AG09309 (cell line): ENCODE data around the gene GINS1.

ENCODE experiments used
- DNase-seq: peaks from one replicate; pipeline ENCODE4 v3.0.0-alpha.2; 2010; ENCODE audit warnings: low read depth
- H3K4me3 ChIP-seq: 2 replicates; pipeline ENCODE4 v1.5.1; 2011; ENCODE audit warnings: mild to moderate bottlenecking, low read depth, low read length, moderate library complexity; ENCODE audit not compliant: control insufficient read depth
- TF ChIP-seq, protein P1 (sequence below): IDR thresholded peaks from 2 replicates; pipeline ENCODE4 v1.5.1; 2011; ENCODE audit warnings: mild to moderate bottlenecking, low read depth, low read length, inconsistent platforms; ENCODE audit not compliant: insufficient read depth, control insufficient read depth; ENCODE audit errors: missing control alignments

GINS1 gene

DNA sequence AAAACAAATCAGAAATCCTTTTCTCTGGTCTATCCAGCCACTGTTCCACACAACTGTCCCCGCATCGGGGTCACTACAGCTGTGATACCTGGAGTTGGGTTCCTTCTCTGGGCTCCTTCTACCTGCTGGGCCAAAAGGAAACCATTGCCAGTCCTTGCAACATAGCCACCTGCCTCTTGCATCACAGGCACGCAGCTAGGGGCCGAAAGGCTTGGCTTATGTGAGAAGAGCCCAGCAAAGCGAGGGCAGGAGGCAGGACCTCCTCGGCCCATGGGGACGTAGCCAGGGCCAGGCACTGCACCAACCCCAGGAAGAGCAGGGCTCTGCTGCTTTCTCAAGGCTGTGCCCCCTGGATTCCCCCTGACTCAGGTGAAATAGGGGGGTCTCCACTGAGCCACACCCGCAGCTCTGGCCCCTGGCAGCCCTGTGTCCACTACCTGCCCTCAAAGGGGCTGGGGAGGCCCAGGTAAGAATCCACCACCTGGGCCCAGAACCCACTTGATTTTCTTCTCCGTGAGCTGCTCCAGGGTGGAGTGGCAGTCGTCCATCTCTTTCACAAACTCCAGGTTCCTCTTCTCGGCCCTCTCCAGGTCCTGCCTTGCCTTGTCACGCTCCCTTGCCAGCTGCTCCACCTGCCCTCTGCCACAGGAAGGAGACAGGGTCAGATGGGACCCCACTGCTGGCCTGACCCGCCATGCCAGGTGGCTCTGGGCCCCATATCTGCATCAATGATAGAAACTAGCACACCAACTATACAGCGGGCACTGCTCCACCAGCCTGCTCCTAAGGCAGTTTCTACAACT, 88.9 kb downstream of the GINS1 start:
- DNase-seq, result no peak
- TF ChIP-seq, protein P1, sequence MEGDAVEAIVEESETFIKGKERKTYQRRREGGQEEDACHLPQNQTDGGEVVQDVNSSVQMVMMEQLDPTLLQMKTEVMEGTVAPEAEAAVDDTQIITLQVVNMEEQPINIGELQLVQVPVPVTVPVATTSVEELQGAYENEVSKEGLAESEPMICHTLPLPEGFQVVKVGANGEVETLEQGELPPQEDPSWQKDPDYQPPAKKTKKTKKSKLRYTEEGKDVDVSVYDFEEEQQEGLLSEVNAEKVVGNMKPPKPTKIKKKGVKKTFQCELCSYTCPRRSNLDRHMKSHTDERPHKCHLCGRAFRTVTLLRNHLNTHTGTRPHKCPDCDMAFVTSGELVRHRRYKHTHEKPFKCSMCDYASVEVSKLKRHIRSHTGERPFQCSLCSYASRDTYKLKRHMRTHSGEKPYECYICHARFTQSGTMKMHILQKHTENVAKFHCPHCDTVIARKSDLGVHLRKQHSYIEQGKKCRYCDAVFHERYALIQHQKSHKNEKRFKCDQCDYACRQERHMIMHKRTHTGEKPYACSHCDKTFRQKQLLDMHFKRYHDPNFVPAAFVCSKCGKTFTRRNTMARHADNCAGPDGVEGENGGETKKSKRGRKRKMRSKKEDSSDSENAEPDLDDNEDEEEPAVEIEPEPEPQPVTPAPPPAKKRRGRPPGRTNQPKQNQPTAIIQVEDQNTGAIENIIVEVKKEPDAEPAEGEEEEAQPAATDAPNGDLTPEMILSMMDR, result no peak
- no peak overlapping the region for H3K4me3 ChIP-seq

DNA sequence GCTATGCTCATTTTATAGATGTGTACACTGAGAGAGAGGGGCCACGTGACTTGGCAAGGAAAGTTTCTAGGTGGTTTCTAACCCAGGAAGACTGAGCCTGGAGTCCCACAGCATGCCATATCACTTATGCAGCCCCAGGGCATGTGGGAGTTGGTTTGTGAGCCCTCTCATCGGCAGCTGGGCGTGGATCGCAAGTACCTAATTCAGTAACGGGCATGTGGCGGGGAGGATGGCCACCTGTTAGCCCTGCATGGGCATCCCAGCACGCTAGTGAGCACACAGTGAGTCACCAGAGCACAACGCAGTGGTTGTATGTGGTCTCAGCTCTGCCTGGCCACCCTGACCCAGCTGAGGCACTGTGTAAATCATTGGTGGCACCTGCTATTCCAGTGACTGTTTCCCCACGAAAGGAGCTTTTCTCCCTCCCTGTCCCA, 89.5 kb downstream of the GINS1 start:
- no peak for DNase-seq
- TF ChIP-seq, protein P1, result no peak
- H3K4me3 ChIP-seq, result no peak overlapping the region

DNA sequence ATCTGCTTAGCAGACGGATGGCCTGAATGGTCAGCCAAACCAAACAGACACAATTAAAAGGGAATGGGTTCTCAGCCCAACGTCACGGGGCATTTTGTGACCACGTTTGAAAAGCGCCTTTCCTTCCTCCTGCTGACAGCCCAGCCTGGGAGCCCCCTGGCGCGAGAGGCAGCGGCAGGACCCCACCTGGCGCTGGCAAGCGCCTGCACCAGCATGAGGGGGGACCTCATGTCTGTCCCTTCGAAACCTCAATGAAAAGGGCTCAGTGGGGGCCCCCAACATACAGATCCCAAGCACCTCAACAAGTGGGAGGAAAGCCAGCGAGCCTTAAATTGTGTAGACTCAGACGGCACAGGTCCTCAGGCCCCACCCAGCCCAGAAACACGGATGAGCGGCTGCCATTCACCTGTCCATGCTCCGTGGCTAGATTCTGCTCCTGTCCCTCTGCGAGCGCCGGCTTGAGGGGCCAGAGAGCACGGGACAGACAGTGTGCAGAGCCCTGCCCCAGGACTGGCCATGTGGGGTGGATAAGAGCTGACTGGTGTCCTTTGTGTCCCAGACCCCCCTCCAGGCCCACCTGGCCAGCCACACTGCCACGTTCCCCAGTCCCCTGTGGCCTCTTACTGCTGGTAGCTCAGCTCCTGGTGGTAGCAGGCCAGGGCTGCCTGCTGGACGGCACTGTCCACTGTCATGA, 90.3 kb downstream of the GINS1 start:
- TF ChIP-seq, protein P1, result no peak
- no peak for DNase-seq
- H3K4me3 ChIP-seq, result no peak overlapping the region
